GM23248 (cell line): ENCODE data around the gene FOXF2. TPM values are rescaled to one million over a fixed set of nuclear protein-coding genes. Genes with fewer than 3 reads are reported as not detected.

Source experiments
- DNase-seq: peaks from one replicate; pipeline ENCODE4 v3.0.0-alpha.2; 2015
- H2AFZ ChIP-seq: fragments of 200-600 bp; sonication (generic); 2 replicates; pipeline ENCODE4 v1.6.1; 2016; ENCODE audit warnings: antibody characterized with exemption
- H3F3A ChIP-seq: fragments of 200-600 bp; sonication (generic); 2 replicates; pipeline ENCODE4 v1.6.1; 2016; ENCODE audit warnings: mild to moderate bottlenecking, antibody characterized with exemption, mixed run types; ENCODE audit not compliant: insufficient read depth
- H3K27ac ChIP-seq: fragments of 200-600 bp; sonication (generic); 2 replicates; pipeline ENCODE4 v1.5.1; 2016; ENCODE audit warnings: mild to moderate bottlenecking
- H3K27me3 ChIP-seq: fragments of 200-600 bp; sonication (generic); replicated peaks from 2 replicates; pipeline ENCODE4 v1.6.1; 2016; ENCODE audit warnings: mild to moderate bottlenecking; ENCODE audit not compliant: insufficient read depth
- H3K36me3 ChIP-seq: fragments of 200-600 bp; sonication (generic); 2 replicates; pipeline ENCODE4 v1.6.1; 2016; ENCODE audit warnings: low read depth, mild to moderate bottlenecking
- H3K4me1 ChIP-seq: fragments of 200-600 bp; sonication (generic); 2 replicates; pipeline ENCODE4 v1.6.1; 2016; ENCODE audit warnings: mild to moderate bottlenecking; ENCODE audit not compliant: insufficient read depth
- H3K4me2 ChIP-seq: fragments of 200-600 bp; sonication (generic); one replicate; pipeline ENCODE4 v1.6.1; 2016; ENCODE audit warnings: mild to moderate bottlenecking; ENCODE audit not compliant: unreplicated experiment
- H3K4me3 ChIP-seq: fragments of 200-600 bp; sonication (generic); 2 replicates; pipeline ENCODE4 v1.5.1; 2016; ENCODE audit warnings: mild to moderate bottlenecking
- H3K79me2 ChIP-seq: fragments of 200-600 bp; sonication (generic); 2 replicates; pipeline ENCODE4 v1.6.1; 2016; ENCODE audit warnings: mild to moderate bottlenecking; ENCODE audit not compliant: insufficient read depth
- H3K9ac ChIP-seq: fragments of 200-600 bp; sonication (generic); 2 replicates; pipeline ENCODE4 v1.6.1; 2016; ENCODE audit warnings: mild to moderate bottlenecking
- H3K9me2 ChIP-seq: fragments of 200-600 bp; sonication (generic); 2 replicates; pipeline ENCODE4 v1.6.1; 2016; ENCODE audit warnings: mixed run types, mild to moderate bottlenecking, moderate library complexity; ENCODE audit not compliant: insufficient read depth
- H3K9me3 ChIP-seq: fragments of 200-600 bp; sonication (generic); one replicate; pipeline ENCODE4 v1.6.1; 2017; ENCODE audit warnings: low read depth
- H4K20me1 ChIP-seq: fragments of 200-600 bp; sonication (generic); 2 replicates; pipeline ENCODE4 v1.6.0; 2016; ENCODE audit not compliant: insufficient read depth
- EZH2 ChIP-seq: fragments of 200-600 bp; sonication (generic); IDR thresholded peaks from 2 replicates; pipeline ENCODE4 v1.6.1; 2018; ENCODE audit warnings: antibody characterized with exemption, mild to moderate bottlenecking; ENCODE audit not compliant: insufficient read depth, poor library complexity, severe bottlenecking
- EZH2phosphoT487 ChIP-seq: fragments of 200-600 bp; sonication (generic); IDR thresholded peaks from 2 replicates; pipeline ENCODE4 v1.6.1; 2018; ENCODE audit warnings: antibody characterized with exemption, moderate library complexity, mild to moderate bottlenecking, low read depth; ENCODE audit not compliant: insufficient read depth
- whole genome bisulfite sequencing, 2 experiments: methylation state at CpG; one replicate each; pipeline ENCODE4 v1.1.6; 2015 to 2017; ENCODE audit warnings: low lambda C conversion rate in 2 of 2, low coverage in 1 of 2; ENCODE audit errors: missing lambda C conversion rate in 2 of 2; 5-methylcytosine and 5-hydroxymethylcytosine counted together
- in situ Hi-C: fragments of 300-500 bp; cut with MboI; formaldehyde crosslinking; loops from 2 replicates; pipeline ENCODE4 v1.15.0; 2020
- polyA plus RNA-seq: library from polyadenylated mRNA; unstranded; fragments of >200 nt; fragmentation: Nextera tagmentation; extraction: Ambion mirVana; gene quantifications from 2 replicates; pipeline ENCODE4 v1.2.1, GENCODE V29; 2016
- total RNA-seq: library from RNA; depleted of rRNA; stranded (reverse); fragments of >200 nt; shearing (Covaris generic); gene quantifications from 2 replicates; pipeline ENCODE4 v1.2.3, GENCODE V29; 2014

FOXF2 gene
- total and polyA plus RNA-seq, 2 experiments from 2014 or later, result 2.7 to 8.3 TPM

DNA sequence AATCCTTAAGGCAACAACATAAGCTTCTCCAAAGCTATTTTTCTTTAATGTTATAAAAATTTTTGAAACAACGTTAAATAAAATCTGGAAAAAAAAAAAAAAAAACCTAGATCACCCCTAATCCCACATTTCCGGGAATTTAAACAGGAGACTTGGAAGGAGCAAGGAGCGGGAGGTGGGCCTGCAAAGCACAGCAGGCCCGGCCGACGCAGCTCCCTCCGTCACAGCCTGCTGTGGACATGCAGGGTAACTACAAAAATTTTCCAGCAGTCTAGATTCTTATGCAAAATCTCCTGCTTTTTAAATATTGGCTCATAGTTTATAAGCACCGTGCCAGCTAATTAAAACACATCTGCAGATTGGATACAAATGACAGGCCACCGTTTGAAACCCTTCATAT is 23.5 kb downstream of the FOXF2 start:
- no peaks in the 10 kb centered on the region for H3K4me1 ChIP-seq
- no peaks in the 10 kb centered on the region for H3K79me2 ChIP-seq
- WGBS, 2 experiments, result 43 to 48% methylated on average over 9 of the region's 9 CpGs
- H4K20me1 ChIP-seq, result no peaks in the 10 kb centered on the region
- H3K4me3 ChIP-seq, result no peak overlapping the region
- no peaks in the 10 kb centered on the region for H3K36me3 ChIP-seq
- no peak for TF ChIP-seq EZH2phosphoT487
- no peak for TF ChIP-seq EZH2
- 0 out of 2 replicates have a peak, but pooled peaks cover 6% of the 10 kb centered on the region for H3K27me3 ChIP-seq
- H3F3A ChIP-seq, result no peaks in the 10 kb centered on the region
- DNase-seq, result no peak
- H3K27ac ChIP-seq, result no peak overlapping the region
- no peaks in the 10 kb centered on the region for H3K9me3 ChIP-seq
- H3K9me2 ChIP-seq, result no peaks in the 10 kb centered on the region
- no peak overlapping the region for H2AFZ ChIP-seq
- H3K9ac ChIP-seq, result no peak overlapping the region
- in situ Hi-C loops, result loop anchor here (25.0 kb wide), 1 partner anchor 826 kb away; no protein-coding TSS in a partner anchor
- no peak overlapping the region for H3K4me2 ChIP-seq

DNA sequence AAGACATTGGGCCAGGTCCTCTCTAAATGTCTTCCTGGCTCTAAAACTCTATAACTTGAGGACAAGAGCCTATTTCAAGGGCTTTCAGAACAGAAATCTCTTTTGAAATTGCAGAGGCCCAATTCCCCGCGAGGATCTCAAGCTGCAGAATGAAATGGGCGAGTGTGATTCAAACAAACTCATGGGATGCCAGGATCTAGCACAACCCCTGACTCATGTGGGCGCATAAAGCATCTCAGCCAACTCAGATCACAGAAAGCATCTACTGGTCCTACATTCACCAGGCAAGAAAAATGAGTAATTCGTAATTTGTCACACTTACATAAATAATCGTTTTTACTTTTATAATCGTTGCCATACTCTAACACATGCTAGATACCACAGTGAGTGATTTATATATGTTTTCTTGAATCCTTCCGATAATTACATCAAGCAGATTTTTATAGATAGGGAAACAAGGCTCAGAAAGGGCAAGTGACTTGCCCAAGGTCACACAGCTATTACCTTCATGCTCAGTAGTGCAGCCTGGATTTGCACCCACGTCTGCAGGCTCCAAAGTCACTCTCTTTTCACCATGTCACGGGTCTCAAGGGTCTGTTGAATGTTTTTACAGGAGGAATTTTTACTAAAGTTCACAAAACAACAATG is 26.2 kb downstream of the FOXF2 start:
- Histone ChIP-seq H3F3A (no peaks in the 10 kb centered on the region), H3K4me2 (no peak overlapping the region), H2AFZ (no peak overlapping the region), H3K4me1 (no peaks in the 10 kb centered on the region), H4K20me1 (no peaks in the 10 kb centered on the region), H3K79me2 (no peaks in the 10 kb centered on the region), H3K9ac (no peak overlapping the region), H3K9me2 (no peaks in the 10 kb centered on the region), H3K36me3 (no peaks in the 10 kb centered on the region), H3K9me3 (no peaks in the 10 kb centered on the region), H3K4me3 (no peak overlapping the region), H3K27me3 (0 out of 2 replicates have a peak, but pooled peaks cover 6% of the 10 kb centered on the region), H3K27ac (no peak overlapping the region)
- in situ Hi-C loops, result loop anchor here (25.0 kb wide), 1 partner anchor 828 kb away; no protein-coding TSS in a partner anchor
- TF ChIP-seq EZH2, result no peak
- WGBS, 2 experiments, result 70 to 73% methylated on average over 10 of the region's 10 CpGs
- DNase-seq, result peak; percentile 39

DNA sequence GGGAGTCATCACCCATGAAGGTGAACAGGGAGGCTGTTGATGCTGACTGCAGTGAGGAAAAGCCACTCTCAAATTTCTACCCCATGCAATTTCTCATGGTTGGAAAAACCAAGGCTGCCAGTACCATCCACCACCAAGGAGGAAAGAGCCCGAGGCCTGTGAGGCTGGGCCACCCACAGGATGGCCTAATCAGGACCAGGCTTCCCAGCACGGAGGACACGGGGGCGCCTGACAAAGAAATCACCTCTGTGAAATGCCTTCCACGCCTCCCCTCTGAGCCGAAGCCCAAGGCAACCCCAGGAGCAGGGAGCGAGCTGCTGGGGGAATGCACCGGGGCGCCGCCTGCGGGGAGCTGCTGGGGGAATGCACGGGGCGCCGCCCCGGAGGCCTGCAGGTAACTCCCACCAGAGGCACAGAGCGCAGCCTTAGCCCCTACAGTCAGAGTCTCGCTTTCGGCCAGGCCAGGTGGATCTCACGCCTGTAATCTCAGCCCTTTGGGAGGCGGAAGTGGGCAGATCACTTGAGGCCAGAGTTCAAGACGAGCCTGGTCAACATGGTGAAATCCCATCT is 26.9 kb downstream of the FOXF2 start:
- no peaks in the 10 kb centered on the region for H3K4me1 ChIP-seq
- 81% methylated on average over 21 of the region's 21 CpGs for WGBS, 2 experiments
- H3K27me3 ChIP-seq, result 0 out of 2 replicates have a peak, but pooled peaks cover 7% of the 10 kb centered on the region
- H3K9ac ChIP-seq, result no peak overlapping the region
- in situ Hi-C loops, result loop anchor here (25.0 kb wide), 1 partner anchor 829 kb away; no protein-coding TSS in a partner anchor
- H3K4me2 ChIP-seq, result no peak overlapping the region
- no peak for TF ChIP-seq EZH2
- no peak for TF ChIP-seq EZH2phosphoT487
- no peak overlapping the region for H3K4me3 ChIP-seq
- H2AFZ ChIP-seq, result no peak overlapping the region
- no peaks in the 10 kb centered on the region for H3K9me2 ChIP-seq
- H3K36me3 ChIP-seq, result no peaks in the 10 kb centered on the region
- no peak for DNase-seq
- H3K9me3 ChIP-seq, result no peaks in the 10 kb centered on the region
- H3K79me2 ChIP-seq, result no peaks in the 10 kb centered on the region
- H3K27ac ChIP-seq, result no peak overlapping the region
- H4K20me1 ChIP-seq, result no peaks in the 10 kb centered on the region
- no peaks in the 10 kb centered on the region for H3F3A ChIP-seq

DNA sequence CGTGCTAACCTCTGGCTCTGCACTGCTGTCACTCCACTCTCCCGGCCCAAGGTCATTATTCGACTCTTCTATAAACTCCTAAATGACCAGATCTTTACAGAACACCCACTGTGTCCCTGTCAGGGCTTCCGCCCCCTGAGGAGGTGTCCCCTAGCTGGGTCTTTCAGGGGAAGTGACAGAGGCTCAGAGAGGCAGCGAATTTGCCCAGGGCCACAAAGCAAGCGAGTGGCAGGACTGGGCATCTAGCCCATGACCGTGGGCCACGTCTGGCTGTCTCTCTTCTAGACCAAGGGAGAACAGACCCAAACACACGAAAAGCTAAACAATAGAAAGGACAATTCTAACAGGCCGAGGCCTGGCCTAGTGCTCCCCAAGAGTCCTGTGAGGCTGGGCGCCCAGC is 27.4 kb downstream of the FOXF2 start:
- Histone ChIP-seq H3K27me3 (0 out of 2 replicates have a peak, but pooled peaks cover 10% of the 10 kb centered on the region), H3K27ac (no peak overlapping the region), H3K9ac (no peak overlapping the region), H2AFZ (no peak overlapping the region), H3K79me2 (no peaks in the 10 kb centered on the region), H3K4me3 (no peak overlapping the region), H3K4me1 (no peaks in the 10 kb centered on the region), H3K36me3 (no peaks in the 10 kb centered on the region), H4K20me1 (no peaks in the 10 kb centered on the region), H3K9me2 (no peaks in the 10 kb centered on the region), H3K9me3 (no peaks in the 10 kb centered on the region), H3K4me2 (no peak overlapping the region), H3F3A (no peaks in the 10 kb centered on the region)
- TF ChIP-seq EZH2 (no peak), EZH2phosphoT487 (no peak)
- no peak for DNase-seq
- 75 to 81% methylated on average over 11 of the region's 11 CpGs for WGBS, 2 experiments
- in situ Hi-C loops, result loop anchor here (25.0 kb wide), 1 partner anchor 830 kb away; no protein-coding TSS in a partner anchor
